Upper lobe of right lung (tissue), 1 donor: Measurements from ENCODE around the gene UBIAD1. TPM values are rescaled to one million over a fixed set of nuclear protein-coding genes. Genes with fewer than 3 reads are reported as not detected.
A peak's percentile ranks its signal among the peaks of the same experiment; 100 is the strongest.

Experiments used
- ATAC-seq: fragments of 200-7000 bp; cut with Tn5 transposase; one replicate; pipeline ENCODE4 v1.9.1; 2020; ENCODE audit warnings: mild to moderate bottlenecking, moderate library complexity
- DNase-seq: peaks from one replicate; pipeline ENCODE4 v3.0.0-alpha.2; 2020
- H3K27ac ChIP-seq: fragments of 200-600 bp; one replicate; pipeline ENCODE4 v1.8.0; 2022
- H3K27me3 ChIP-seq: fragments of 200-600 bp; one replicate; pipeline ENCODE4 v1.8.0; 2022; ENCODE audit warnings: mild to moderate bottlenecking
- H3K36me3 ChIP-seq: fragments of 200-600 bp; one replicate; pipeline ENCODE4 v1.8.0; 2022
- H3K4me1 ChIP-seq: fragments of 200-600 bp; one replicate; pipeline ENCODE4 v1.8.0; 2022
- H3K4me3 ChIP-seq: fragments of 200-600 bp; one replicate; pipeline ENCODE4 v1.8.0; 2022; ENCODE audit warnings: mild to moderate bottlenecking
- H3K9me3 ChIP-seq: fragments of 200-600 bp; one replicate; pipeline ENCODE4 v1.8.0; 2022
- CTCF ChIP-seq: fragments of 200-600 bp; IDR thresholded peaks from one replicate; pipeline ENCODE4 v1.8.0; 2022; ENCODE audit warnings: antibody characterized with exemption
- intact Hi-C: fragments of 100-400 bp; cut with DNase I; formaldehyde crosslinking; loops from one replicate; pipeline ENCODE4 v1.11.0; 2022
- total RNA-seq: library from RNA; stranded (reverse); fragmentation: NEBNext Ultra II Directional; extraction: Animal tissue kit (Norgen Biotek cat#: 25700); gene quantifications from one replicate; pipeline ENCODE4 v1.2.1, GENCODE V29; 2021
- donor health status: DM: no; HTN: yes; CAD: no; lungs with severe emphysema.

Gene UBIAD1
- total RNA-seq, 1 donor from 2014 or later, result 15.3 TPM

DNA sequence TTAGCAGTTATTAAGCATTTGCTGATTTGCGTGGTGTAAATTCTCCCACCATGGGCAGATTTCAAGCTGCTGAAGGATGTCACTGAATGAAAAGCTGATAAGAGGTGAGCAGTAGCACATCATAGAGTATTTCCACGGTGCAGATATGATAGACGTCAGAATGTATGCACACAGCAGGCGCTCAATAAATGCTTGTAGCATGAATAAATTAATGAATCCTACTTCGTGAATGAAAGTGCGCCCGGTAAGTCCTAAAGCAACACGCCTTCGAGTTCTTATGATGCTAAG lies 510 bp upstream of the UBIAD1 start:
- Histone ChIP-seq H3K4me3 (peak overlapping the region; percentile 38), H3K27ac (no peak overlapping the region)

DNA sequence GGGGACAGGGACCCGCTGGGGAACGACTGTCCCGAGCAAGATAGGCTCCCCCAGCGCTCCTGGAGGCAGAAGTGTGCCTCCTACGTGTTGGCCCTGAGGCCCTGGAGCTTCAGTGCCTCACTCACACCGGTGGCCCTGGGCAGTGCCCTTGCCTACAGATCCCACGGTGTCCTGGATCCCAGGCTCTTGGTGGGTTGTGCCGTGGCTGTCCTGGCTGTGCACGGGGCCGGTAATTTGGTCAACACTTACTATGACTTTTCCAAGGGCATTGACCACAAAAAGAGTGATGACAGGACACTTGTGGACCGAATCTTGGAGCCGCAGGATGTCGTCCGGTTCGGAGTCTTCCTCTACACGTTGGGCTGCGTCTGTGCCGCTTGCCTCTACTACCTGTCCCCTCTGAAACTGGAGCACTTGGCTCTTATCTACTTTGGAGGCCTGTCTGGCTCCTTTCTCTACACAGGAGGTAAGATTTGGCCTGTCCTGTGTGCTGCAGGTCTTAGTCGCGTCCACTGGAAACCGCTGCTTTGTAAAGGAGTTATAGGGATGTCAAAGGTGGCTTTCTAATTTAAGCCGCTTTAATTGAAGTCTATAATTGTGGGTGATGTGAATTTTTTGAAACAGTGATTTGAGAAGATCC lies 717 bp downstream of the UBIAD1 start:
- Histone ChIP-seq H3K4me1 (peaks cover 32% of the 10 kb centered on the region), H3K36me3 (peaks cover 8% of the 10 kb centered on the region), H3K4me3 (peak overlapping the region; percentile 85), H3K27ac (peak overlapping the region; percentile 94), H3K9me3 (no peaks in the 10 kb centered on the region), H3K27me3 (no peaks in the 10 kb centered on the region)
- no peak for DNase-seq
- TF ChIP-seq CTCF, result no peak
- intact Hi-C loops, result no loop called here
- ATAC-seq, result peak; percentile 50

More for the DNA sequence above, 510 bp upstream of the UBIAD1 start:
- no peak for DNase-seq
- no peaks in the 10 kb centered on the region for H3K9me3 ChIP-seq
- intact Hi-C loops, result no loop called here
- no peaks in the 10 kb centered on the region for H3K27me3 ChIP-seq
- H3K36me3 ChIP-seq, result no peaks in the 10 kb centered on the region
- peaks cover 32% of the 10 kb centered on the region for H3K4me1 ChIP-seq
- peak; percentile 13 for TF ChIP-seq CTCF
- ATAC-seq, result no peak

- no peak overlapping the region for H3K4me3 ChIP-seq
- H3K36me3 ChIP-seq, result peaks cover 15% of the 10 kb centered on the region
- H3K4me1 ChIP-seq, result peaks cover 52% of the 10 kb centered on the region
- H3K27me3 ChIP-seq, result no peaks in the 10 kb centered on the region
- no peak for DNase-seq
- intact Hi-C loops, result no loop called here
- no peak for TF ChIP-seq CTCF
- ATAC-seq, result no peak
- no peak overlapping the region for H3K27ac ChIP-seq
- no peaks in the 10 kb centered on the region for H3K9me3 ChIP-seq
These were observed 6.2 kb downstream of the UBIAD1 start for GRCh38 chr1:11279152-11279551.

GRCh38 chr1:11279630-11280029 lies 6.6 kb downstream of the UBIAD1 start:
- Histone ChIP-seq H3K27ac (no peak overlapping the region), H3K36me3 (peaks cover 15% of the 10 kb centered on the region), H3K9me3 (no peaks in the 10 kb centered on the region), H3K27me3 (no peaks in the 10 kb centered on the region), H3K4me1 (peaks cover 47% of the 10 kb centered on the region), H3K4me3 (no peak overlapping the region)
- no peak for TF ChIP-seq CTCF
- ATAC-seq (no peak), DNase-seq (no peak)
- intact Hi-C loops, result no loop called here

DNA sequence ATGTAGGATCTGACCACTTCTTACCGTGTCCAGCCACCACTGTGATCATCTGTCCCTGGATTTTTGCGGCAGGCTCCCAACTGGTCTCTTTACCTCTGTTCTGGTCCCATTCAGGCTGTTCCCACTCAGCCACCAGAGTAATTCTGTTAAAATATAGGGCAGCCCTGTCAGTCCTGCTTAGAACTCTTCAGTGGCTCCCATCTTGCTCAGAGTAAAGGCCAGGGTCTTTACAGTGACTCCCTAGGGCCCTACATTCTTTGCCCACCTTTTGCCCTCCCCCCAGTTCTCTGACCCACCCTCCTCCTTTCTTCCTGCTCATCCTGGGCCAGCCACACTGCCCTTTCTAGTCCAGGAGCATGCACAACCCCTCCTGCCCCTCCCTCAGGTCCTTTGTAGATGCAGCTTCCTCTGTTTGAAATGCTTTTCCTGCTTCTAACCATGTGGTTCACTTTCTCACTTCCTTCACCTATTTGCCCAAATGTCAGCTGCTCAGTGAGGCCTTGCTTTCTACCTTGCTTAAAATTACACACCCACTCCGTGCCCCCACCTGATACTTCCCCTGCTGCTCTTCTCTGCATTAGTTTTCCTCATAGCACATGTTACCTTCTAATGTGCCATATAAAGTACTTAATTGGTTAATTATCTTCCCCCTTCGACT lies 7.8 kb downstream of the UBIAD1 start:
- no peak overlapping the region for H3K4me3 ChIP-seq
- intact Hi-C loops, result no loop called here
- H3K4me1 ChIP-seq, result peaks cover 35% of the 10 kb centered on the region
- no peaks in the 10 kb centered on the region for H3K27me3 ChIP-seq
- no peak for DNase-seq
- no peaks in the 10 kb centered on the region for H3K9me3 ChIP-seq
- H3K36me3 ChIP-seq, result peaks cover 19% of the 10 kb centered on the region
- peak overlapping the region; percentile 53 for H3K27ac ChIP-seq
- ATAC-seq, result no peak
- no peak for TF ChIP-seq CTCF
